ENCODE measurements around the gene ZFYVE27. TPM values are rescaled to one million over a fixed set of nuclear protein-coding genes. Genes with fewer than 3 reads are reported as not detected.
A peak's percentile ranks its signal among the peaks of the same experiment; 100 is the strongest.

ZFYVE27 gene
- total RNA-seq, 1 donor from 2014 or later: 28.0 TPM

GRCh38 chr10:97760461-97761257 is 23.7 kb downstream of the ZFYVE27 start:
- Histone ChIP-seq H3K27me3 (no peaks in the 10 kb centered on the region), H3K9me3 (no peaks in the 10 kb centered on the region), H3K27ac (no peak overlapping the region), H3K36me3 (peaks cover 0 to 37% of the 10 kb centered on the region in 2 donors), H3K4me1 (no peaks in the 10 kb centered on the region), H3K4me3 (no peak overlapping the region)
- TF ChIP-seq POLR2A (IDR thresholded peaks at IDR 0.05) (no peak), POLR2AphosphoS5 (IDR thresholded peaks at IDR 0.05; ENCODE audit: insufficient read depth in 1 of 2, low read depth in 1 of 2) (no peak), CTCF (IDR thresholded peaks at IDR 0.05) (no peak)
- intact Hi-C loops (cut with DNase I): no loop called here
- no peak for DNase-seq (ENCODE audit: extremely low spot score in 2 of 2)

GRCh38 chr10:97761331-97761865 is 24.5 kb downstream of the ZFYVE27 start:
- H3K4me3 ChIP-seq: no peak overlapping the region
- intact Hi-C loops (cut with DNase I): no loop called here
- no peaks in the 10 kb centered on the region for H3K4me1 ChIP-seq
- H3K9me3 ChIP-seq: no peaks in the 10 kb centered on the region
- no peak for DNase-seq (ENCODE audit: extremely low spot score in 2 of 2)
- no peaks in the 10 kb centered on the region for H3K27me3 ChIP-seq
- peaks cover 0 to 29% of the 10 kb centered on the region in 2 donors for H3K36me3 ChIP-seq
- H3K27ac ChIP-seq: no peak overlapping the region
- TF ChIP-seq CTCF (IDR thresholded peaks at IDR 0.05) (no peak), POLR2A (IDR thresholded peaks at IDR 0.05) (no peak), POLR2AphosphoS5 (IDR thresholded peaks at IDR 0.05; ENCODE audit: insufficient read depth in 1 of 2, low read depth in 1 of 2) (no peak)

- no peak for DNase-seq (ENCODE audit: extremely low spot score in 2 of 2)
- Histone ChIP-seq H3K4me3 (no peak overlapping the region), H3K27me3 (no peaks in the 10 kb centered on the region), H3K9me3 (no peaks in the 10 kb centered on the region), H3K4me1 (no peaks in the 10 kb centered on the region), H3K27ac (no peak overlapping the region), H3K36me3 (peaks cover 0 to 23% of the 10 kb centered on the region in 2 donors)
- TF ChIP-seq POLR2A (IDR thresholded peaks at IDR 0.05) (no peak), POLR2AphosphoS5 (IDR thresholded peaks at IDR 0.05; ENCODE audit: insufficient read depth in 1 of 2, low read depth in 1 of 2) (no peak), CTCF (IDR thresholded peaks at IDR 0.05) (no peak)
- intact Hi-C loops (cut with DNase I): no loop called here
Observed at GRCh38 chr10:97762056-97762455, 25.1 kb downstream of the ZFYVE27 start.

GRCh38 chr10:97762816-97763215 is 25.9 kb downstream of the ZFYVE27 start:
- Histone ChIP-seq H3K27me3 (no peaks in the 10 kb centered on the region), H3K36me3 (peaks cover 0 to 16% of the 10 kb centered on the region in 2 donors), H3K4me1 (no peaks in the 10 kb centered on the region), H3K9me3 (no peaks in the 10 kb centered on the region), H3K4me3 (no peak overlapping the region), H3K27ac (no peak overlapping the region)
- intact Hi-C loops (cut with DNase I): no loop called here
- DNase-seq (ENCODE audit: extremely low spot score in 2 of 2): no peak
- TF ChIP-seq CTCF (IDR thresholded peaks at IDR 0.05): no peak
- peak in 1 of 2 donors; percentile 22 for TF ChIP-seq POLR2AphosphoS5 (IDR thresholded peaks at IDR 0.05; ENCODE audit: insufficient read depth in 1 of 2, low read depth in 1 of 2)
- TF ChIP-seq POLR2A (IDR thresholded peaks at IDR 0.05): no peak

- Histone ChIP-seq H3K36me3 (peaks cover 0 to 15% of the 10 kb centered on the region in 2 donors), H3K27me3 (no peaks in the 10 kb centered on the region), H3K4me1 (no peaks in the 10 kb centered on the region), H3K9me3 (no peaks in the 10 kb centered on the region), H3K27ac (no peak overlapping the region), H3K4me3 (no peak overlapping the region)
- intact Hi-C loops (cut with DNase I): no loop called here
- TF ChIP-seq CTCF (IDR thresholded peaks at IDR 0.05) (no peak), POLR2AphosphoS5 (IDR thresholded peaks at IDR 0.05; ENCODE audit: insufficient read depth in 1 of 2, low read depth in 1 of 2) (no peak), POLR2A (IDR thresholded peaks at IDR 0.05) (no peak)
- DNase-seq (ENCODE audit: extremely low spot score in 2 of 2): no peak
Observed at GRCh38 chr10:97763411-97763810, 26.5 kb downstream of the ZFYVE27 start.
